HG02943 (cell line): ENCODE results near the gene TRIM38.

Experiments
- ATAC-seq: cut with Tn5 transposase; IDR thresholded peaks from one replicate; pipeline ENCODE4 v1.9.1; 2021; ENCODE audit warnings: mild to moderate bottlenecking, low read depth, moderate library complexity; ENCODE audit not compliant: unreplicated experiment

The TRIM38 gene

DNA sequence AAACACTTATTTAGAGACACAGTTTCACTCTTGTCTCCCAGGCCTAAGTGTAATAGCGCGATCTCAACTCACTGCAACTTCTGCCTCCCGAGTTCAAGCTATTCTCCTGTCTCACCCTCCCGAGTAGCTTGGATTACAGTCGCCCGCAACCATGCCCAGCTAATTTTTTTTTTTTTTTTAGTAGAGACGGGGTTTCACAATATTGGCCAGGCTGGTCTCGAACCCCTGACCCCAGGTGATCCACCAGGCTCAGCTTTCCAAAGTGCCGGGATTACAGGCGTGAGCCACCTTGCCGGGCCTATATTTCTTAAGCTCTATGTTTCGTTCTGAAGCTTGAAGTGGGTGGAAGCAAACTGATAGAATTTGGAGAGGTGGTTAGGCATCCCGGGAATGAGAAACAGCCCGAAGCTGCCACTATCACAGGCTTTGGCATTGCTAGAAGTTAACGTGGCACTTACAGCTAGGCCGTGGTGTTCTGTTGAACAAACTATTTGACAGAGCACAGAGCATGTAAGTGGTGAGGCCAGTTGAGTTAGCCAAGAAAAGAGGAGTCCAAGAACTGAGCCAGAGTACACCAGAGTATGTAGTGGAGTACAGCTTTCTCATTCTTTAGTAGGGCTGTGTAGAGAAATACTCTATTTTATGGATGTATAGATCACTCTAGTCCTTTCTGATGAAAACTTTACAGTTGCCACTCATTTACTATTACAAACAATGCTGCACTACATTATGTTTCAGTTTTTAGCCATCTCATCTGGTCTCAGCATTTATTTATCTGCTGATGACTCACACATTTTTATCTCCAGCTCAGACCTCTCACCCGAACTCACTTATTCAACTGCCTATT is 62.7 kb downstream of the TRIM38 start:
- no peak for ATAC-seq

DNA sequence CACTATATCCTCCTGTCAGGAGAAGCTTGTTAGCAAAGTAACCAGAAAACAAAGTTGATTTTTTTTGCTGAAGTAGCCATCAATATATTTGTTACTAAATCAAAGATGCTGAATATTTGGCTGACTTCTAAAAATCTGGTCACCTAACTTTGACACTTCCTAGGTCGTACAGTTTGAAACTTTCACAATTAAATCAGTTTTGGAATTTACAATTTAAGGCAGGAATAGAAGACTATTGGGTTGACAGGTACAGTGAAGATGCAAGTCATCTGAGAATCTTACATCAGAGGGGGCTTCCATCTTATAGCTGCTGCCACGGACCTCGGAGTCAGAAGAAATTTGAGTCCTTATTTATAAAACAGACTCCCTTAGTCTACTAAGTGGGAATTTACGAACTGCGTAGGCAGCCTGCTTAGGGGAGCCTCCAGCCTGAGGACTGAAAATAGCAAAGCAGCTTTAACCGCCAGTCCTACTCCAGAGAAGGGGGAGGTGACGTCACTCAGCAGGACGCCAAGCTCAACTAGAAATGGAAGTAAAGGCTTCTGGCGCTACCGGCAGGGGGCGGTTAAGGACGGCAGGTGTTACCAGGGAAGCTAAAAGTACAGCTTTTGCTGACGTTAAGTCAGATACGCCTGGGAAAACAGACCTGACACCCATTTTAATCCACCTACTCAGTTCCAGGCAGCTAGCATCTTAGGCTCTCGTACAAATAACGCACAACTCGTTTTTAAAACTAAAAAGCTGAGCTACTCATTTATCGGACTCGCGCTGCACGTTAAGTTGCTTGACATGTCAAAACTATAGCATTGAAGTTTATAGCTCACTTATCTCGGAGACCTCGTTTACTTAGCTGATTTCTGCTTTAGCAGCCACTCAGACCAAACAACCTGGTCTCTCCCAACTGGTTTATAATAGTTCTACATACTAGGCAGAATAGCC is 63.6 kb downstream of the TRIM38 start:
- peak; percentile 27 for ATAC-seq

DNA sequence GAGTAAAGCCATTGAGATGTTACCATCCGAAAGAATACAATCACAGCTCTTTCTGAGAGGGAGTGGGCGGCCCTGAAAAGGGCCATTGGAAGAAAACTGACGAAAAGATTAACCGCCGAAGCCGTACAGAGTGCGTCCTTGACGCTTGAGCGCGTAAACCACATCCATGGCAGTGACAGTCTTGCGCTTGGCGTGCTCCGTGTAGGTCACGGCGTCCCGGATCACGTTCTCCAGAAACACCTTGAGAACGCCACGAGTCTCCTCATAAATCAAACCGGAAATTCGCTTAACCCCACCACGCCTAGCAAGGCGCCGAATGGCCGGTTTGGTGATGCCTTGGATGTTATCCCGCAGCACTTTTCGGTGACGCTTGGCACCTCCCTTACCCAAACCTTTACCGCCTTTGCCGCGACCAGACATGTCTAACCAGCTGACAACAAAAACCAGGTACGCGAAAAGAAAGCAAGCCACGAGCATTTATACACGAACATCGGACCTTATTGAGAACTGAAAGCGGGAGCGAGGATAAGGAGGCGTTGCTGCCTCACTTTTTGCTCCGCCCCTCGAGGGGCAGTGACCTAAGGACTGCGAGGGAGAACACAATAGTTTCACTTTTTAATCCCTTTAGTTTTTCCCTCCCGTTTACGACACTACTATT is 64.4 kb downstream of the TRIM38 start:
- ATAC-seq: peak; percentile 39

DNA sequence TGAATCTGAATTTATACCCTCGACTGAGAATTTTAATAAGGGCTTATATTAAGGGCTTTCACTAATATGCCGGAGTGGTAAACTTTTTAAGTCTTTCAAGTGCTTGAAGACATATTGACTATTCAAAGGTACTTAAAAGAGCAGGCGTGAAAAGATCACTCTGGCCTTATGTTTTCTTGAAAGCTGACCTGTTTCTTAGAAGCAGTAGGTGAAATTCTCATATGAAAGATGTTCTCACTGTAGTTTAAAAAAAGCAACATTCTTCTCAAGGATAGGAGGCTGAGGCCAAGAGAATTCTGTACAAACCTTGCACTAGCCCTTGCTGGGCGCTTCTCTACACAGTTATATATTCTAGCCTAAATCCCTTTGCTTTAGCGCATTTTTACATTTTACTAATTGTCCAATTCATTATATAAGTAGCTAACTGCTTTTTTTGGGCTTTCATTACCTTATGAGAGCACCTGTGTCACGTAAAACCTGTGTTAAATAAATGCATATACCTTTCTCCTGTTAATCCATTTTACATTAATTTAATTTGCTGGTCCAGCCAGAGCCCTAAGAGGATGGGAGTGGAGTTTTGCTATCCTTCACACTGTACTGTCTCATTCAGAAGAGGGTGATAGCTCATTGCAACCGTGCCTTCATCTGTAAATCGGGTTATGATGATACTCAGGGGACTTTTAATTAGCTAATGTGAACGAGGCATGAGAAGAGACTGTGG is 65.0 kb downstream of the TRIM38 start:
- ATAC-seq: no peak

DNA sequence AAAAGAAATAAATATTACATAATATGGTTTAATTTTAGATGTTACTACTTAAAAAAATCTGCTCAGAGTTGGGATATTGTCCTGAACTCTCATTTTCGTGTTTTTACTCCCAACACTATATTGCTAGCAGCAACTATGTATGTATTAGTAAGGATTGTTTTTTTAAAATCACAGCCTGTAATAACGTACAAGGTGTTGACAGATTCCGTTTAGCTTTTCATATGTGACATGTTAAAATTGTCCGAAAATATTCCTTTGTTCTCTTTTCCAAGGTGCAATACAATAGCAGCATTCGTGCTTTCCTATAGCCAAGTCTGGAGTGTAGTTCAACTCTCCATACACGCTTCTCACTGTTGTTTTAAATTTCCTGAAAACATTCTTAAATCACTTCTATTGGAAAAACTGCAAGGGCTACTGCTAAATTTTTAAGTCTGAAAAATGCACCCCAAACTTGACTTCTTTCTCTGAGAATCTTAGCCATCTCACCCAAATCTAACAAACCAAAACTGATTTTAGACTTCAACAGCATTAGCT is 65.7 kb downstream of the TRIM38 start:
- ATAC-seq: no peak

DNA sequence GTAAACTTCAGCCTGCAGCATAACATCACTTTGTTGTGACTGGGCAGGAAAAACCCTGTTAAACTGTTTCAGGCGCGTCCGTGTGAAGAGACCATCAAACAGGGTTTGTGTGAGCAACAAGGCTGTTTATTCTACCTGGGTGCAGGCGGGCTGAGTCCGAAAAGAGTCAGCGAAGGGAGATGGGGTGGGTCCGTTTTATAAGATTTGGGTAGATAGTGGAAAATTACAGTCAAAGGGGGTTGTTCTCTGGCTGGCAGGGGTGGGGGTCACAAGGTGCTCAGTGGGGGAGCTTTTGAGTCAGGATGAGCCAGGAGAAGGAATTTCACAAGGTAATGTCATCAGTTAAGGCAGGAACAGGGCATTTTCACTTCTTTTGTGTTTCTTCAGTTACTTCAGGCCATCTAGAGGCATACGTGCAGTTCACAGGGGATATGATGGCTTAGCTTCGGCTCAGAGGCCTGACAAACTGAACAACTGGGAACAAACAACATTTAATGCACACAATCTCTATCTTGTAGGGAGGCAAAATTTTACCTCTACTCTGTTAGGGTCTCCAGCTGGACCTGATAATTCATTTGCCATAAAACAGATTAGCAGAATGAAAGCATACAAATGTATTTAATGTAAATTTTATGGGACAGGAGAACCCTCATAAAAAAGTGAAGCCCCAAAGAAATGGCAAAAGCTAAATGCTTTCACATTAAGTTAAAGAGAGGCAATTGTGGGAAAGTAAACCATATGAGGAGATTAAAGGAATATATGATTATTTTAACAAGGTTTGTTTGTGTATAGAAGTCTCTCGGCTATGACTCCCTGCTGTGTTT is 66.4 kb downstream of the TRIM38 start:
- ATAC-seq: no peak

DNA sequence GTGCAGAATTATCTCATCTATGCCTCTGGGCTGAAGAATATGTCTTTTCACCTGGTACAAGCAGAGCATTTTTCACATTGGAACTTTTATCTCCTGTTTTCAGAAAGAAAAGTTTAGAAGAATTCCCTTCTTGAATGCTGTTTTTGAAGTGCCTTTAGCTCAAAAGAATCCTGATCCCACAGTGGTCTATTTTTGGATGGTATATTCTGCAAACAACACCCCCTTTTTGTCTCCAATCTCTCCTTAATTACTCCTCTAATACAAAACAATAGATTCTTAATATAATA is 66.9 kb downstream of the TRIM38 start:
- ATAC-seq: no peak

DNA sequence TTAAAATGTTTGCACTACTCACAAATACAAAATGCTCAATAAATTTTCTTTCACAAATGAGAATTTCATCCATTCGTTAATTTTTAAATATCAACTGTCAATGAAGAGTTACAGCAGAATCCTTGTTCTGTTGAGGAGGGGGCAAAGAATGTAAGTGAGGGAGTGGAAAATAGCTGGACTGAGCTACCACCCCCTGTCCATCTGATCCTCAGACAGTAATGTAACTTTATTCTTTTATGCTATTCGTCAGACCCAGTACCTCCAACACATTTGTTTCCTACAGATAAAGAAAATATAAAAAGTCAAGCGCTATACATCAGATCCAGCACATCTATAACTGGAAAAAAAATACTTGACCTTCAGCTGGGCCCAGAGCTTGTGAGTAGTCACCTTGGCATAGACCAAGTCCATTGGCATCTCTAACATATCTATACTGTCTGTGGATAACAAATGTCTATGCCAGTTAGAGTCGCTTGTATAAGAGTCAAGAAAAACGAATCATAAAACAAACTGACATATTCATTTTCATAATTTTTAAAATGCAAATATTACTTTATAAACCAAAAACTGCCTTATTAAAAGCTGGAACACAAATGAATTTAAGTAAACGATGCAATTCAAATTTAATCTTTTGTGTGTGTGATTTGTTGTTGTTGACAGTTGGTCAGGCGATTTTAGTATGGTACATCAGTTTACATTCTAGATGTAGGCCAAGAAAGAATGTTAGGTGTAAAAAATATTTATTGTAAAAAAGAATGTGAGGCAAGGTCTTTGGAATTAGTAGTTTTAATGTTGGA is 67.5 kb downstream of the TRIM38 start:
- ATAC-seq: no peak

DNA sequence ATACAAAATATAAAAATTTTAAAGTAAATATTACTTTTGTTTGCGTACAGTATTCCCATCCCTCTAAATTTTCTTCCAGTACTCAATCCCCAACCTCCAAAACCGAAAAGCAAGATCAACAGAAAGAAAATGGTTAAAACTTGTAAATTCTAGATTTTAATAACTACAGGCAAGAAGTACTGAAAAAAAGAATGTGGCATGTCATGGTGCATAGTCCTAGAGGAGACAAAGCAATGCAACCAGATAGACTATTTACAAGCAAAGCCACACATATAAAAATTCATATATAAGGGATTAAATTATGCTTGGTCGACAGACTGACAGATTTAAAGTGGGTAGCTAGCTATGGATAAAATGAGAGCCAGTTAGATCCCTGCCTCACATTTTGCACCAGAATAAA is 68.1 kb downstream of the TRIM38 start:
- no peak for ATAC-seq

DNA sequence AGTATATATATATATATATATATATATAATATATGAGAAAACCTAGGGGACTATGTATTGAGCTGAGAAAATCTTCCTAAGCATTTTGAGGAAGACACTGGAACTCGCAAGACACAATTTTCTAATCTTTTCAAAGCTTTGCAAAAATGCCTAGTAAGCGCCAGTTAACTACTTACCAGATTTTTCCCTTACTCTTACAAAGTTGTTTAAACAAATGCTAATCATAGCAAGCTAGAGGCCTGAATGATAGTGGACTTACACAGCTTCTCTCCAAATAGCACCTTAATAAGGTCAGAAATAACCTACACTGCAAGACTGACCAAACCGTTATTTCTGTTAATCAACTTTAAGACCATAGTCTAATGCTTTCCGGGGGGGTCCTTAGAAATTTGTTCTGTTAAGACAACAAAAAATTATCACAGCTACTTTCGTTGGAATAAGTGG is 68.6 kb downstream of the TRIM38 start:
- ATAC-seq: no peak

DNA sequence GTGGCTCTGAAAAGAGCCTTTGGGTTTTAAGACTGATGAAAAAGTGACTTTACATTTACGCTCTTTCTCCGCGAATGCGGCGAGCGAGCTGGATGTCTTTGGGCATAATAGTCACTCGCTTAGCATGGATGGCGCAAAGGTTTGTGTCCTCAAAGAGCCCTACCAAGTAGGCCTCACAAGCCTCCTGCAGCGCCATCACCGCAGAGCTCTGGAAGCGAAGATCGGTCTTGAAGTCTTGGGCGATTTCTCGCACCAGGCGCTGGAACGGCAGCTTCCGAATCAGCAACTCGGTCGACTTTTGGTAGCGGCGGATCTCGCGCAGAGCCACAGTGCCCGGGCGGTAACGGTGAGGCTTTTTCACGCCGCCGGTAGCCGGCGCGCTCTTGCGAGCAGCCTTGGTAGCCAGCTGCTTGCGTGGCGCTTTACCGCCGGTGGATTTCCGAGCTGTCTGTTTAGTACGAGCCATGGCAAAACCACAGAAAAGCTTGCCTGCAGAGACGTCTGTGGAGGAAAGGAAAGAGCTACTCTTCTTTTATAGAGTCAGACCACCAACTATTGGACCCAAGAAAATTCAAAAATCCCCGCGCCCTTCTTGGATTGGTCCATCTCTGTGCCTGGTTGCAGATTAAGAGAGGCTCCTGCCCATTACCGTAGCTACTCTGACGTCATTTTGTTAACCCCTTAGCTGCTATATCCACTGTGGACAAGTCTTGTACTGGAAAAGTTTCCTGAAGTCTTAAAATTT is 69.2 kb downstream of the TRIM38 start:
- no peak for ATAC-seq

DNA sequence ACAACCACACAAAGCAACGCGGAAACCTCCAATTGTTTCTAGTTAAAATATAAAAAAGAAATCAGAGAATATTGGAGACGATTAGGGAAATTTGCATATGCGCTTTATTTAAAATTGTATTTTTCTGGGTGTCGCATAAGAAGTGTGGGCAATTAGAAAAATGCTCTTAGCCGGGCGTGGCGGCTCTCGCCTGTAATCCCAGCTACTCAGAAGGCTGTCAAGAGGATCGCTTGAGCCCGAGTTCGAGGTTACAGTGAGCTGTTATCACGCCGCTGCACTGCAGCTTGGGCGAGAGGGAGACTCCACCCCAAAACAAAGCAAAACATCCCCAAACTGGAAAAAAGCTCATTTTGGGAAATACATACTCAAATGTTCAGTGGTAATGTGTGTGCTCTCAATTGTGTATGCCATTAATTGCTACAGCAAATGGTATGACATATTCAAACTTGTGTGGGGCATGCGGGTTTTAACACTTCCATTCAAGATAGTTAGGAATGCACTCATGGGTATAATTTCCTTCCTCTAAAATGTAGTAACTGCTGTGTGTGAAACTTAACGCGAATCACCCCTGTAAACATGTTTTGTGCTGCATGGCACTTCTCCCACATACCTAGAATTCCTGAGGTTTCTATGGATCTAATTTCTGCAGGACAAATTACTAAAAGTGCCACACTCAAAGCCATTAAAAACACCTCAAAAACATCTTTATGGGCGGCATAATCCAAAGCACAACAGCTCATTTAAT is 69.9 kb downstream of the TRIM38 start:
- no peak for ATAC-seq

DNA sequence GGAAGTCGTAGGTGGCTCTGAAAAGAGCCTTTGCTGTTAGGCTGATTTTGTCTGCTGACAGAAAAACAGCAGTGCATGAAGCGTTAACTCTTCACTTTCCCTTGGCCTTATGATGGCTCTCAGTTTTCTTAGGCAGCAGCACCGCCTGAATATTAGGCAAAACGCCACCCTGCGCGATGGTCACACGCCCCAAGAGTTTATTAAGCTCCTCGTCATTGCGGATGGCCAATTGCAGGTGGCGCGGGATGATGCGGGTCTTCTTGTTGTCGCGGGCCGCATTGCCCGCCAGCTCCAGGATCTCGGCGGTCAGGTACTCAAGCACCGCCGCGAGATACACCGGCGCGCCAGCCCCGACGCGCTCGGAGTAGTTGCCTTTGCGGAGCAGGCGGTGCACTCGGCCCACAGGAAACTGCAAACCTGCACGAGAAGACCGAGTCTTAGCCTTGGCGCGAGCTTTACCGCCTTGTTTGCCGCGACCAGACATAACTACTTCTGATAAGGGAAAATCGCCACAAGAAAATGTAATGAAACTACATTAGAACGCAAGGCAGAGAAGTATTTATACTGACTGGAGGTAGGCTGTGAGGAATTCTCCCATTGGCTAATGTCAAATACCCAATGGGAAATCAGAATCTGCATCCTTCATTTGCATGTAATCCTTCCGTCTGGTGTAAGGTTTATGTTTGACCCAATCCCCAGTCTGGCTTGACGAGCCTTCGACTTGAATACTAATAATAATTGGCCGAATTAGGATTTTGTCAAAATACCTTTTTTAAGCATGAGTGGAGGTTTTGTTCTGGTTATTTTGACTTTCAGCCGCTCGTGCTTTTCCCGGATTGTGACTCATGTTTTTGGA is 70.7 kb downstream of the TRIM38 start:
- peak; percentile 58 for ATAC-seq

DNA sequence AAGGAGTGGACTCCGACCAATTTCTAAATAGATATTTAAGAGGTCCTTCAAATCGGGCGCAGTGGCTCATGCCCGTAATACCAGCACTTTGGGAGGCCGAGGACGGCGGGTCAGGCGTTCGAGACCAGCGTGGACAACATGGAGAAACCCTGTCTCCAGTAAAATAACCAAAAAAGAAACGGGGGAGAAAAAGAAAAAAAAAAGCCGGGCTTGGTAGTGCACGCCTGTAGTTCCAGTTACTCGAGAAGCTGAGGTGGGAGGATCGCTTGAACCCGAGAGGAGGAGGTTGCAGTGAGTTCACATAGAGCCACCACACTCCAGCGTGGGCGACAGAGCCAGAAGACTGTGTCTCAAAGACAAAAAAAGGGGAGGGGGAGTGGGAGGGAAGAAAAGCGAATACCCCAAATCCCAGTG is 71.3 kb downstream of the TRIM38 start:
- no peak for ATAC-seq

DNA sequence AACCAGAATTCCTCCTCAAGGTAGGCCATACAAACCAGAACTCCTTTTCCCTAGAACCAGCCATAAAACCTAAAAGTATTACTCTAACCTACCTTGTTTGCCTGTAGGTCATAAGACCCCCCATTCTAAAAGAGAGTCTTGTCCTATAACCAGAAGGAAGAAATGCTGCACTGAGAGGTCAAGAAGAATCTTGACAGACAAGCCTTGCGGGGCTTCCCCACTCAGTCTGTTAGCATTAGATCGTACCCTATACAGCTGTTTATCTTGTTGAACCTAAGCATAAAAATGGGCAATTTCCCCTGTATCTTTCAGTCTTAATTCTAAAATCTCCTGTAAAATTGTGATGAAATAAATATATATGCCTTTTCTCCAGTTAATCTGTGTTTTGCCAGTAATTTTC is 72.3 kb downstream of the TRIM38 start:
- ATAC-seq: no peak
